DMS 273 (cell line): Measurements from ENCODE around the gene ZC3H10.
"Not testable (repeated sequence)": the region's sequence is repeated elsewhere in the genome, so short reads cannot be mapped to it uniquely, and the experiment has no call there.

ENCODE experiments used
- DNase-seq: peaks from one replicate; lab custom pipeline; 2025; ENCODE audit not compliant: unreplicated experiment; lab: John Stamatoyannopoulos, UW

The ZC3H10 gene

GRCh38 chr12:56153678-56154065 is 35.6 kb downstream of the ZC3H10 start:
- DNase-seq: no peak

- peak; percentile 65 for DNase-seq
Observed at GRCh38 chr12:56154246-56154771, 36.2 kb downstream of the ZC3H10 start.

DNA sequence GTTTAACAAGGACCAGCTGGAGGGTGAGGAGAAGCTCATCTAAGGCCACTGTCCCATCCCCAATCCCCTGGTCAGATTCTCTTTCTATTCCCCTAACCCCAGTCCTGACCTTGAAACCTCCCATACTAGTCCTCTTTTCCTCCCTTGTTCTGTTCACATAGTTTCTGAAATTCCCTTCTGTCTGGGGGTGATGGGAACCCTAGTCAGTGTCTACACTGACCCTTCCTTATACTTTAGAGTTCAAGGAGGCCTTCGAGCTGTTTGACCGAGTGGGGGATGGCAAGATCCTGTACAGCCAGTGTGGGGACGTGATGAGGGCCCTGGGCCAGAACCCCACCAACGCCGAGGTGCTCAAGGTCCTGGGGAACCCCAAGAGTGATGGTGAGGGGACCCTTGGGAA is 36.8 kb downstream of the ZC3H10 start:
- no peak for DNase-seq

- no peak for DNase-seq
Observed at GRCh38 chr12:56155256-56155845, 37.3 kb downstream of the ZC3H10 start.

- not testable (repeated sequence) for DNase-seq
Observed at GRCh38 chr12:56156464-56157200, 38.6 kb downstream of the ZC3H10 start.

- DNase-seq: peak; percentile 87
Observed at GRCh38 chr12:56157201-56158028, 39.3 kb downstream of the ZC3H10 start.

DNA sequence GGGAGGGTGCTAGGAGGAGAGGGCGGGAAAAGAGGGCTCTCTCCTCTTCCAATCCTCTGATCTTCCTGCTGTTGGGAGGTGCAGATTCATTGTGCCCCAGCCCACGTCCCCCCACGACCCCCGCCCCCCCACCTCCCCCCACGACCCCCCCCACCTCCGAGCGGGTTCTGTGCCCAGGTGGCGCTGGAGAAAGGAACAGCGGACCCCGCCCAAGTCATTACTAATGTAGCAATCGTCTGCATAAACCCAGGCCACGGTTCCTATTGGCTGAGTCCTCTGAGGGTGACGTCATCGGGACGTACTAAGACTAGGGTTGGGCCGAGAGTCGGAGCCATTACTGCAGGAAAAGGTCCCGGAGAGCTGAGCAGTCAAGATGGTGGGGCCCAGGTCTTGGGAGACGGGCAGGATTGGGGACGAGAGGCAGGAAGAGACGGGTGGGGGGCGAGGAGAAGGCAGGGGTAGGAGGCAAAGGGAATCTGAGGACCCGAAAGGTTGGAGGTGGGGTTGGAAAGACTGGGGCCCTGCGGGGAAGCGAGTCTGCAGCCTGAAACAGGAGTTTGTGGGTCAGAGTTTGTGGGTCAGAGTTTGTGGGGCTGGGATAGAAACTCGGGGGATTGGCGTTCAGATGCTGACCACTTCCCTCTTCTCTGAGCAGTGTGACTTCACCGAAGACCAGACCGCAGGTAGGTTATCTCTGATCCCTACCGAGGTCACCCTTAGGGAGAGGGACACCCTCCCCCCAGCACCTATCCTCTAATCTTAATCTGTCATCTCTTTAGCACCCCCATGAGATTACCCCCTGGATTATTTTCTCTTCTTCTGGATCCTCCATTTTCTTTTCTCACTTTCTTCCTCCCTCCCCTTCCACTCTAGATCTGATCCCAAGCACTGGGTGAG is 40.2 kb downstream of the ZC3H10 start, which contains the start of gene MYL6:
Gene MYL6, plus strand, starts transcription at position 331 of the 897 bp plus-strand sequence. Its CDS starts 43 bp downstream, at position 374.
- DNase-seq: peak; percentile 98

- peak; percentile 80 for DNase-seq
Observed at GRCh38 chr12:56158926-56159461, 40.9 kb downstream of the ZC3H10 start.

GRCh38 chr12:56159482-56160192 is 41.6 kb downstream of the ZC3H10 start:
- no peak for DNase-seq

- no peak for DNase-seq
Observed at GRCh38 chr12:56160193-56160763, 42.2 kb downstream of the ZC3H10 start.

DNA sequence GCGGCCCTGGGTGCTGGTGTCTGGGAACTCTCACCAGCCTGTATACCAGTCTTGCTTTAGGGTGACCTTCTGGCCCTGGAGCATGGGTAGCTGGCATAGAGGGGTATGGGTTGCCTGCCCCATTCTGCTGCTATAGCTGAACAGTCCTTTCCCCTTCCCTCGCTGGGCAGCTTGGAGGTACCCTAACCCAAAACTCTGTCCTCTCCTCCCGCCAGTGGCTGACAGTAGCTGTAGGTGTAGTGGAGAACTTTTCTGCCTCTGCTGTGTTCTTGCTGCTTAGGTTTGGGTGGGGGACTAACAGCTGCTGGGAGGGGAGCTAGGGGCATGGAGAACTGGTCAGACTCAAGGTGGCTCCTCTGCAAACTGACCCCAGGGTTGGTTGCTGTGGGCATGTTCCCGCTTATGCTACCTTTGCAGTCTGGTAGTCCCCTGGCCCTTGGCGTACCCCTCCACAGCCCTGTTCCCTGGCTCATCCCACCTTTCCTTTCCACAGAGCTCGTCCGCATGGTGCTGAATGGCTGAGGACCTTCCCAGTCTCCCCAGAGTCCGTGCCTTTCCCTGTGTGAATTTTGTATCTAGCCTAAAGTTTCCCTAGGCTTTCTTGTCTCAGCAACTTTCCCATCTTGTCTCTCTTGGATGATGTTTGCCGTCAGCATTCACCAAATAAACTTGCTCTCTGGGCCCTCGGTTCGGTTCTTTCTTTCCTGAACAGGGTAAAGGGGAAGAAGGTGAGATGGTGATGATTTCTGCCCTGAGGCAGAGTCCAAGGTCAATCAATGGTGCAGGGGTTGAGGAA is 43.0 kb downstream of the ZC3H10 start:
- no peak for DNase-seq

GRCh38 chr12:56161690-56162351 is 43.8 kb downstream of the ZC3H10 start:
- DNase-seq: no peak

DNA sequence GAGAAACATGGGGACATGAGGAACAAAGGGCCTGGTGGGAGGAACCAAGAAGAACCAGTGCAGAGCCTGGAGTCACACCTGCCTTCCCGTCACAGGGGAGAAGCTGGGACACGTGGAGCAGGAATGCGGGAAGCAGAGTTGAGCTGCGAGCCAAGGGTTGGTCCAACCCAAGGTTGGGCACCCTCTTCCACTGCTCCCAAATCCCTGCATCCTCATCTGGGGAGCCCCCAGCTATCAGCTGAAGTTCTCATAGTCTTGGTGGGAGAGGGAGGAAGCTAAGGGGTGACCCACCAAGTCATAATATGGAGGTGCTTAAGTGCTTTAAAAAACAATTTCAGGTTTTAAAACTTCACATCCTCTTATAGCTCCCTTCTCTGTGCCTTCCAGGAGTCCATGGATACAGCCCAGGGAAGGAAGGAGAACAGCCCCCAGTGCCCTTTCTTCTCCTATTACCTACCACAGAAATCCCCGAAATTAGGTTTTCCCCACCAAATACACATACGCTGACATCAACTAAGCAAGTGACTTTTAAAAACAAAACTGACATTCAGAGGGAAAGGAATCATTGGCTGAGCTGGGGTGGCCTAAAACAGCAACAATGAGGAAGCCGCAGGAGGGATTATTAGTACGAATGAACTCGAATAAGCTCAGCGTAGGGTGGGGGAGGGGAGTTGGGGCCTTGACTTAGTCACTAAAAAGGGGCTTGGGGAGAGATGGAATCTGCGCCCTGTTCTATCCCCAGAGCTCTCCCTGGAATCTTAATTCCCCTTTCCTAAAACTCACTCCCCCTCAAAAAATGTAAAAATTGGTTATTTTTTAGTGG is 44.6 kb downstream of the ZC3H10 start:
- peak; percentile 16 for DNase-seq

GRCh38 chr12:56163533-56164344 is 45.7 kb downstream of the ZC3H10 start:
- no peak for DNase-seq

GRCh38 chr12:56164345-56164729 is 46.3 kb downstream of the ZC3H10 start:
- DNase-seq: no peak

DNA sequence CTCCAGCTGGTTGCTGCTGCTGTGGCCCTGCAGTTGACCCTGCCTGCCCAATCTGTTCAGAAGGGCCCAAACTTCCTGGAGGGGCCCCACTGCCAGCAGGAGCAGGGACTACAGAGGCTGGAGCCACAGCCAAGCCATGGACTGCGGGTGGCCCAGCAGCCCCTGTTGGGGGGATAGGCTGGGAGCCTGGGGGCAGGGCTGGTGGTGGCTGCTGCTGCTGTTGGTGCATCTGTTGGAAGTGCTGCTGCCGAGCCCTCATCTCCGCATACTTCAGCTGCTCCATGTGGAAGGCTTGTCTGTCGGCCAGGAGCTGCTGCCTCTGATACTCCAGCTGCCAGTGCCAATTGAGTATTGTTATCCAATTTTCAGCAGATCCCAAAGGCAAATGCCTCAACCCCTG is 47.3 kb downstream of the ZC3H10 start:
- peak; percentile 17 for DNase-seq
